A549 (cell line): ENCODE measurements around the gene CDK5RAP2. TPM values are rescaled to one million over a fixed set of nuclear protein-coding genes. Genes with fewer than 3 reads are reported as not detected.

Source experiments
- ATAC-seq, 2 experiments: fragments of 200-7000 bp in 1 of 2; fragments of >200 bp in 1 of 2; cut with Nextera tagmentation in 1 of 2; cut with Tn5 transposase in 1 of 2; 3 replicates each; pipeline versions ENCODE4 v1.8.0 to v1.9.1; 2018 to 2020; ENCODE audit warnings: mild to moderate bottlenecking in 1 of 2, moderate library complexity in 1 of 2
- CTCF ChIA-PET: fragments of 300-600 bp; sonication (Branson Sonifier 250); formaldehyde crosslinking; extraction: SDS; loops from one replicate; lab custom pipeline; 2021; ENCODE audit warnings: antibody characterized with exemption, inconsistent platforms; lab: Yijun Ruan, JAX
- POLR2A ChIA-PET: fragments of 350-600 bp; formaldehyde crosslinking; extraction: SDS; loops from one replicate; lab custom pipeline; 2021; ENCODE audit warnings: antibody characterized with exemption, inconsistent platforms; lab: Yijun Ruan, JAX
- DNase-seq, 2 experiments: peaks; one replicate each; pipeline versions ENCODE4 v3.0.0 to v3.0.0-alpha.2; 2011 to 2016; ENCODE audit warnings: low read depth in 1 of 2, low spot score in 1 of 2
- FAIRE-seq: peaks from 2 replicates; lab custom pipeline; 2011; peaks lifted over from hg19 to GRCh38; lab: Jason Lieb, UNC
- H3K27ac ChIP-seq, 2 experiments: fragments of >200 bp; sonication (Bioruptor Twin); formaldehyde crosslinking; 3 replicates each; pipeline ENCODE4 v1.5.1; 2016 to 2017
- H3K4me1 ChIP-seq: fragments of >200 bp; sonication (Bioruptor Twin); formaldehyde crosslinking; 3 replicates; pipeline ENCODE4 v1.6.1; 2016
- H3K4me2 ChIP-seq: fragments of >200 bp; sonication (Bioruptor Twin); formaldehyde crosslinking; 3 replicates; pipeline ENCODE4 v1.6.1; 2016
- H3K4me3 ChIP-seq: fragments of >200 bp; sonication (Bioruptor Twin); formaldehyde crosslinking; 3 replicates; pipeline ENCODE4 v1.5.1; 2016
- H3K9me3 ChIP-seq: fragments of >200 bp; sonication (Bioruptor Twin); formaldehyde crosslinking; 3 replicates; pipeline ENCODE4 v1.6.1; 2016
- BHLHE40 ChIP-seq: IDR thresholded peaks from 2 replicates; pipeline ENCODE4 v1.6.1; 2012; ENCODE audit warnings: low read depth, low read length, inconsistent platforms
- CBX8 ChIP-seq: fragments of 200-600 bp; sonication (generic); IDR thresholded peaks from 2 replicates; pipeline ENCODE4 v1.6.1; 2016
- CEBPB ChIP-seq, 2 experiments: fragments of >200 bp in 1 of 2; sonication (Bioruptor Twin) in 1 of 2; formaldehyde crosslinking in 1 of 2; IDR thresholded peaks; 2 replicates each; pipeline ENCODE4 v1.6.1; 2012 to 2016
- CHD2 ChIP-seq: fragments of 150-350 bp; IDR thresholded peaks from 2 replicates; pipeline ENCODE4 v1.6.1; 2014; ENCODE audit warnings: low read length; ENCODE audit not compliant: partially characterized antibody
- CHD4 ChIP-seq: fragments of 200-600 bp; sonication (generic); IDR thresholded peaks from 2 replicates; pipeline ENCODE4 v1.6.1; 2016; ENCODE audit warnings: antibody characterized with exemption, mild to moderate bottlenecking, borderline replicate concordance
- EHF ChIP-seq: fragments of 250-450 bp; sonication (Bioruptor Pico); IDR thresholded peaks from 2 replicates; pipeline ENCODE4 v1.5.0; 2020; ENCODE audit warnings: mild to moderate bottlenecking
- EP300 ChIP-seq, 2 experiments: fragments of >200 bp; sonication (Bioruptor Twin); formaldehyde crosslinking; IDR thresholded peaks; 2 replicates in 1 of 2; 3 replicates in 1 of 2; pipeline ENCODE4 v1.6.1; 2016 to 2017
- HES2 ChIP-seq: fragments of >200 bp; sonication (Bioruptor Twin); formaldehyde crosslinking; IDR thresholded peaks from 2 replicates; pipeline ENCODE4 v1.6.1; 2016
- HOXB13 ChIP-seq: fragments of 250-450 bp; sonication (Bioruptor Pico); IDR thresholded peaks from 2 replicates; pipeline ENCODE4 v1.5.0; 2020; ENCODE audit warnings: low read depth, mild to moderate bottlenecking, moderate library complexity
- MAFK ChIP-seq: fragments of 450-650 bp; IDR thresholded peaks from 2 replicates; pipeline ENCODE4 v1.6.1; 2014; ENCODE audit not compliant: partially characterized antibody
- MYC ChIP-seq: IDR thresholded peaks from 2 replicates; pipeline ENCODE4 v1.6.1; 2012; ENCODE audit warnings: mild to moderate bottlenecking, inconsistent platforms, low read length, improper control_type of control experiment, borderline replicate concordance
- NFE2L2 ChIP-seq: fragments of 150-350 bp; conservative IDR thresholded peaks from 2 replicates; pipeline ENCODE4 v1.6.1; 2014; ENCODE audit warnings: low read length
- NR3C1 ChIP-seq: fragments of >200 bp; sonication (Bioruptor Twin); formaldehyde crosslinking; IDR thresholded peaks from 3 replicates; pipeline ENCODE4 v1.6.1; 2017
- PBX3 ChIP-seq: IDR thresholded peaks from 2 replicates; pipeline ENCODE4 v1.6.1; 2012
- RCOR1 ChIP-seq: fragments of 150-350 bp; IDR thresholded peaks from 2 replicates; pipeline ENCODE4 v1.6.1; 2014; ENCODE audit warnings: antibody characterized with exemption, low read length, low read depth
- REST ChIP-seq: fragments of 200-600 bp; sonication (generic); IDR thresholded peaks from 2 replicates; pipeline ENCODE4 v1.6.1; 2016; ENCODE audit warnings: antibody characterized with exemption, mild to moderate bottlenecking, moderate library complexity
- ZFP36 ChIP-seq: fragments of 450-650 bp; IDR thresholded peaks from 2 replicates; pipeline ENCODE4 v1.6.1; 2014; ENCODE audit warnings: borderline replicate concordance; ENCODE audit not compliant: partially characterized antibody
- ZSCAN20 ChIP-seq: fragments of 250-450 bp; sonication (Bioruptor Pico); IDR thresholded peaks from 2 replicates; pipeline ENCODE4 v1.8.0; 2022; ENCODE audit warnings: mild to moderate bottlenecking, moderate library complexity
- WGBS: methylation state at CpG from one replicate; pipeline ENCODE4 v1.1.6; 2017; ENCODE audit errors: missing lambda C conversion rate; 5-methylcytosine and 5-hydroxymethylcytosine counted together
- polyA plus RNA-seq, 4 experiments: library from polyadenylated mRNA; depleted of rRNA in 3 of 4; stranded (reverse); fragments of >200 nt; fragmentation: RNase III in 1 of 4; extraction: RNeasy Plus Mini Kit Qiagen cat#74134 plus additional on column Dnase treatment in 1 of 4; gene quantifications; 2 replicates in 3 of 4; 3 replicates in 1 of 4; pipeline ENCODE4 v1.2.3, GENCODE V29; 2011 to 2017
- TF ChIP-seq, protein P1 (sequence below): fragments of >200 bp; sonication (Bioruptor Twin); formaldehyde crosslinking; IDR thresholded peaks from 3 replicates; pipeline ENCODE4 v1.5.1; 2016

The CDK5RAP2 gene
- polyA plus RNA-seq, 2 of the 4 experiments (the other 2 are of a cell fraction): 29.1 to 44.6 TPM

DNA sequence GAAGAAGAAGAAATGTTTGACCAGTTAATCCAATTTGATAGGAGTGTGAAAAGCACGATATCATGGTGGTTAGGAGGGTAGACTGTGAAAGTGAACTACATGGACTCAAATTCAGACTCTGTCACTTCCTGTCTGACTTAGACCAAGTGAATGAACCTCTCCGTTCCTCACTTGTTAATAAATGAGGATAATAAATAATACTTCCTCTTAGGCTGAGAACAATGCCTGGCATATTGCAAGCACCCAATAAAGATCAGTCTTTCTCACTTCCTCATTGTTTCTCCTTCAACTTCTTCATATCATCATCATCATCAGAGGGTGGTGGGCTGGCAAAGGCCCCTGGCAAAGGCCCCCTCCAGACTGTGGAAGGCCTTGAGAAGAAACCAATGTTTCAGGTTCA lies 148.7 kb downstream of the CDK5RAP2 start:
- POLR2A ChIA-PET: no interaction called here

GRCh38 chr9:120424248-120424647 lies 155.7 kb downstream of the CDK5RAP2 start:
- TF ChIP-seq MAFK: peak; percentile 42
- no peak for TF ChIP-seq CEBPB (IDR thresholded peaks at IDR 0.05)
- no peak for TF ChIP-seq ZSCAN20
- TF ChIP-seq REST: no peak
- no peak for TF ChIP-seq MYC
- no peak for TF ChIP-seq CHD2
- TF ChIP-seq HES2: no peak
- no peak for TF ChIP-seq NR3C1
- TF ChIP-seq NFE2L2: no peak
- FAIRE-seq: no peak

More for the DNA sequence above, 148.7 kb downstream of the CDK5RAP2 start:
- FAIRE-seq: no peak
- Histone ChIP-seq H3K9me3 (no peaks in the 10 kb centered on the region), H3K4me1 (no peaks in the 10 kb centered on the region), H3K4me3 (no peak overlapping the region), H3K4me2 (no peak overlapping the region)
- WGBS: 94% methylated on average over 2 of the region's 2 CpGs
- no peak for DNase-seq
- no peak for ATAC-seq
- TF ChIP-seq EHF (no peak), RCOR1 (no peak), PBX3 (no peak), CHD4 (no peak), CHD2 (no peak), HOXB13 (no peak), MAFK (no peak), ZFP36 (no peak), EP300 (IDR thresholded peaks at IDR 0.05) (no peak), BHLHE40 (no peak), CBX8 (no peak), MYC (no peak), ZSCAN20 (no peak)
- TF ChIP-seq, protein P1, sequence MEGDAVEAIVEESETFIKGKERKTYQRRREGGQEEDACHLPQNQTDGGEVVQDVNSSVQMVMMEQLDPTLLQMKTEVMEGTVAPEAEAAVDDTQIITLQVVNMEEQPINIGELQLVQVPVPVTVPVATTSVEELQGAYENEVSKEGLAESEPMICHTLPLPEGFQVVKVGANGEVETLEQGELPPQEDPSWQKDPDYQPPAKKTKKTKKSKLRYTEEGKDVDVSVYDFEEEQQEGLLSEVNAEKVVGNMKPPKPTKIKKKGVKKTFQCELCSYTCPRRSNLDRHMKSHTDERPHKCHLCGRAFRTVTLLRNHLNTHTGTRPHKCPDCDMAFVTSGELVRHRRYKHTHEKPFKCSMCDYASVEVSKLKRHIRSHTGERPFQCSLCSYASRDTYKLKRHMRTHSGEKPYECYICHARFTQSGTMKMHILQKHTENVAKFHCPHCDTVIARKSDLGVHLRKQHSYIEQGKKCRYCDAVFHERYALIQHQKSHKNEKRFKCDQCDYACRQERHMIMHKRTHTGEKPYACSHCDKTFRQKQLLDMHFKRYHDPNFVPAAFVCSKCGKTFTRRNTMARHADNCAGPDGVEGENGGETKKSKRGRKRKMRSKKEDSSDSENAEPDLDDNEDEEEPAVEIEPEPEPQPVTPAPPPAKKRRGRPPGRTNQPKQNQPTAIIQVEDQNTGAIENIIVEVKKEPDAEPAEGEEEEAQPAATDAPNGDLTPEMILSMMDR: no peak
- TF ChIP-seq, all 56 proteins: peak for 0
- no peak overlapping the region for H3K27ac ChIP-seq
- CTCF ChIA-PET: no interaction called here

More at GRCh38 chr9:120424248-120424647, 155.7 kb downstream of the CDK5RAP2 start:
- Histone ChIP-seq H3K9me3 (no peaks in the 10 kb centered on the region), H3K4me3 (no peak overlapping the region), H3K4me1 (no peaks in the 10 kb centered on the region), H3K4me2 (no peak overlapping the region), H3K27ac (no peak overlapping the region)
- ATAC-seq (no peak), DNase-seq (no peak)
- POLR2A ChIA-PET: no interaction called here
- CTCF ChIA-PET: interaction anchor here (0.6 to 1.7 kb wide), 2 partner anchors 14 to 843 kb away, joined by 3 to 5 read pairs; no protein-coding TSS in a partner anchor
